ENCODE data around the gene RAB24. TPM values are rescaled to one million over a fixed set of nuclear protein-coding genes. Genes with fewer than 3 reads are reported as not detected.

Gene RAB24
- total and polyA plus RNA-seq, 2 experiments from 2014 or later = 81.5 to 94.7 TPM

DNA sequence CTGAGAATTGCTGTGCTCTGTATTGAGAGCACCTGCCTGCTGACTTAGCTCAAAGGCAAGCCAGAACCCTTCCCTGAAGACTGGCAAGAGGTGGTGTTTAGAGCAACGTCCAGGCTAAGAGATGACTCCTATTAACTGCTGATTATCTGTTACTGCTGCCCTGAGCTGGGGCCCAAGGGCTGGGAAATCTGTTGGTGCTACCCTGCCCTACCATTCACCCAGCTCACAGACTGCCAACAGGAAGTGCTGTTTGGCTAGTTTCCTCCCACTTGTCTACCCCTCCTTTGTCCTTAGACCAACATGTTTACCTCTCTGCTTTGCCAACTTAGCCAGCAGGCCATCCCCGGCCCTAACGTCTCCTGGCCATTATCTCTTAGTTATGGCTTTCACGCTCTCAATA lies 6.9 kb downstream of the RAB24 start:
- Histone ChIP-seq H3K27ac (no peak overlapping the region), H3K27me3 (no peaks in the 10 kb centered on the region), H3K4me1 (ENCODE audit: low read depth) (no peaks in the 10 kb centered on the region), H3K36me3 (peaks cover 44% of the 10 kb centered on the region), H3K4me3 (no peak overlapping the region), H3K9me3 (ENCODE audit: low read depth) (no peaks in the 10 kb centered on the region)
- TF ChIP-seq, protein P1, sequence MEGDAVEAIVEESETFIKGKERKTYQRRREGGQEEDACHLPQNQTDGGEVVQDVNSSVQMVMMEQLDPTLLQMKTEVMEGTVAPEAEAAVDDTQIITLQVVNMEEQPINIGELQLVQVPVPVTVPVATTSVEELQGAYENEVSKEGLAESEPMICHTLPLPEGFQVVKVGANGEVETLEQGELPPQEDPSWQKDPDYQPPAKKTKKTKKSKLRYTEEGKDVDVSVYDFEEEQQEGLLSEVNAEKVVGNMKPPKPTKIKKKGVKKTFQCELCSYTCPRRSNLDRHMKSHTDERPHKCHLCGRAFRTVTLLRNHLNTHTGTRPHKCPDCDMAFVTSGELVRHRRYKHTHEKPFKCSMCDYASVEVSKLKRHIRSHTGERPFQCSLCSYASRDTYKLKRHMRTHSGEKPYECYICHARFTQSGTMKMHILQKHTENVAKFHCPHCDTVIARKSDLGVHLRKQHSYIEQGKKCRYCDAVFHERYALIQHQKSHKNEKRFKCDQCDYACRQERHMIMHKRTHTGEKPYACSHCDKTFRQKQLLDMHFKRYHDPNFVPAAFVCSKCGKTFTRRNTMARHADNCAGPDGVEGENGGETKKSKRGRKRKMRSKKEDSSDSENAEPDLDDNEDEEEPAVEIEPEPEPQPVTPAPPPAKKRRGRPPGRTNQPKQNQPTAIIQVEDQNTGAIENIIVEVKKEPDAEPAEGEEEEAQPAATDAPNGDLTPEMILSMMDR (IDR thresholded peaks at IDR 0.05; ENCODE audit: low read depth, low read length) = no peak
- DNase-seq (ENCODE audit: low read depth in 1 of 2, low spot score in 1 of 2) = no peak

DNA sequence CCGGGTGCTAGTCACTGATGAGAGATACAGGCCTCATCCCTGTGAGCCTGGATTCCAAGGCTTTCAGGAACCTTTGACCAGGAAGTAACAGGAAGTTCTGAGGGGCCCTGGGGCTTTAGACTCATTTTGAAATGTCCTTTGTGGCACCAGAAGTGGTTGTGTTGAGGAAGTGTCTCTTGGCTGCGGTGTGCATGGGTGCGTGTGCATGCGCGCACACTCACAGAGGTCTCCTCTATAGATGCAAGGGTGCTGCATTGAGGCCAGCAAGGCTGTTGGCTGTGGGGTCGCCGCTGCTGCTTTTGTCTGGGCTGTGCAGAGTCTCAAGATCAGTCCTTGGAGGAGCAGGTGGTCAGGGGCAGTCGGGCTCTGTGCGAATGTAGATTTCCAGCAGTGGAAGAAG lies 7.6 kb downstream of the RAB24 start:
- Histone ChIP-seq H3K4me1 (ENCODE audit: low read depth) (no peaks in the 10 kb centered on the region), H3K27me3 (no peaks in the 10 kb centered on the region), H3K4me3 (no peak overlapping the region), H3K27ac (no peak overlapping the region), H3K9me3 (ENCODE audit: low read depth) (no peaks in the 10 kb centered on the region), H3K36me3 (peaks cover 41% of the 10 kb centered on the region)
- no peak for DNase-seq (ENCODE audit: low read depth in 1 of 2, low spot score in 1 of 2)
- TF ChIP-seq, protein P1 (IDR thresholded peaks at IDR 0.05; ENCODE audit: low read depth, low read length) = no peak

DNA sequence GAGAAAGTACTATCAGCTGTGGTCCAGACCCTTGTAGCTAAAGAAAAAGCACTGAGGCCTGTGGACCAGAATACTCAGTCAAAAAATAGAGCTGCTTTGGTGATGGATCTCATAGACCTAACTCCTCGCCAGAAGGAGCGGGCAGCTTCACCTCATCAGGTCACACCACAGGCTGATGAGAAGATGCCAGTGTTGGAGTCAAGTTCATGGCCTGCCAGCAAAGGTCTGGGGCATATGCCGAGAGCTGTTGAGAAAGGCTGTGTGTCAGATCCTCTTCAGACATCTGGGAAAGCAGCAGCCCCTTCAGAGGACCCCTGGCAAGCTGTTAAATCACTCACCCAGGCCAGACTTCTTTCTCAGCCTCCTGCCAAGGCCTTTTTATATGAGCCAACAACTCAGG lies 8.9 kb downstream of the RAB24 start:
- DNase-seq (ENCODE audit: low read depth in 1 of 2, low spot score in 1 of 2) = no peak
- Histone ChIP-seq H3K4me3 (no peak overlapping the region), H3K36me3 (peaks cover 41% of the 10 kb centered on the region), H3K9me3 (ENCODE audit: low read depth) (no peaks in the 10 kb centered on the region), H3K4me1 (ENCODE audit: low read depth) (no peaks in the 10 kb centered on the region), H3K27me3 (no peaks in the 10 kb centered on the region), H3K27ac (no peak overlapping the region)
- TF ChIP-seq, protein P1 (IDR thresholded peaks at IDR 0.05; ENCODE audit: low read depth, low read length) = no peak

DNA sequence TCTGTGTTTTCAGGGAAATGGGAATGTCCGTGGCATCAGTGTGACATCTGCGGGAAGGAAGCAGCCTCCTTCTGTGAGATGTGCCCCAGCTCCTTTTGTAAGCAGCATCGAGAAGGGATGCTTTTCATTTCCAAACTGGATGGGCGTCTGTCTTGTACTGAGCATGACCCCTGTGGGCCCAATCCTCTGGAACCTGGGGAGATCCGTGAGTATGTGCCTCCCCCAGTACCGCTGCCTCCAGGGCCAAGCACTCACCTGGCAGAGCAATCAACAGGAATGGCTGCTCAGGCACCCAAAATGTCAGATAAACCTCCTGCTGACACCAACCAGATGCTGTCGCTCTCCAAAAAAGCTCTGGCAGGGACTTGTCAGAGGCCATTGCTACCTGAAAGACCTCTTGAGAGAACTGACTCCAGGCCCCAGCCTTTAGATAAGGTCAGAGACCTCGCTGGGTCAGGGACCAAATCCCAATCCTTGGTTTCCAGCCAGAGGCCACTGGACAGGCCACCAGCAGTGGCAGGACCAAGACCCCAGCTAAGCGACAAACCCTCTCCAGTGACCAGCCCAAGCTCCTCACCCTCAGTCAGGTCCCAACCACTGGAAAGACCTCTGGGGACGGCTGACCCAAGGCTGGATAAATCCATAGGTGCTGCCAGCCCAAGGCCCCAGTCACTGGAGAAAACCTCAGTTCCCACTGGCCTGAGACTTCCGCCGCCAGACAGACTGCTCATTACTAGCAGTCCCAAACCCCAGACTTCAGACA lies 9.5 kb downstream of the RAB24 start:
- H3K9me3 ChIP-seq (ENCODE audit: low read depth) = no peaks in the 10 kb centered on the region
- H3K27ac ChIP-seq = no peak overlapping the region
- no peaks in the 10 kb centered on the region for H3K27me3 ChIP-seq
- peaks cover 48% of the 10 kb centered on the region for H3K36me3 ChIP-seq
- TF ChIP-seq, protein P1 (IDR thresholded peaks at IDR 0.05; ENCODE audit: low read depth, low read length) = no peak
- no peaks in the 10 kb centered on the region for H3K4me1 ChIP-seq (ENCODE audit: low read depth)
- H3K4me3 ChIP-seq = no peak overlapping the region
- DNase-seq (ENCODE audit: low read depth in 1 of 2, low spot score in 1 of 2) = no peak

DNA sequence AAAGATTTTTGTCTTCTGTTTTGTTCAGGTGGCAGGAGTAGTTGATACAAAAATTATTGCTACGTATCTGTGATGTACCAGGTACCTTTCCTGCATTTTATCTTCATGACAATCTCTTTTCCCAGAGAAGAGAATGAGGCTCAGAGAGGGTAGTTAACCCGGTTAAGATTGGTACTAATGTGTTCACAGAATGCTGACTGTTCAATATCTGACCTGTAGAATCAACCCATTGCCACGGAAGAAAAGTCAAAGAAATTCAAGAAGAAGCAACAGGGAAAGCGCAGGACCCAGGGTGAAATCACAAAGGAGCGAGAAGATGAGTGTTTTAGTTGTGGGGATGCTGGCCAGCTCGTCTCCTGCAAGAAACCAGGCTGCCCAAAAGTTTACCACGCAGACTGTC lies 11.8 kb downstream of the RAB24 start:
- Histone ChIP-seq H3K4me1 (ENCODE audit: low read depth) (no peaks in the 10 kb centered on the region), H3K9me3 (ENCODE audit: low read depth) (no peaks in the 10 kb centered on the region), H3K4me3 (no peak overlapping the region), H3K36me3 (peaks cover 63% of the 10 kb centered on the region), H3K27me3 (no peaks in the 10 kb centered on the region), H3K27ac (no peak overlapping the region)
- no peak for DNase-seq (ENCODE audit: low read depth in 1 of 2, low spot score in 1 of 2)
- TF ChIP-seq, protein P1 (IDR thresholded peaks at IDR 0.05; ENCODE audit: low read depth, low read length) = no peak
